AG20443 (cell line): ENCODE measurements around the gene DPP8.
"Not testable (repeated sequence)": the region's sequence is repeated elsewhere in the genome, so short reads cannot be mapped to it uniquely, and the experiment has no call there.

Experiments
- DNase-seq: peaks from one replicate; pipeline ENCODE4 v3.0.0; 2012; ENCODE audit warnings: low spot score, mixed read lengths

Gene DPP8

GRCh38 chr15:65524226-65524625 lies 6.7 kb upstream of the DPP8 start:
- DNase-seq, result no peak

DNA sequence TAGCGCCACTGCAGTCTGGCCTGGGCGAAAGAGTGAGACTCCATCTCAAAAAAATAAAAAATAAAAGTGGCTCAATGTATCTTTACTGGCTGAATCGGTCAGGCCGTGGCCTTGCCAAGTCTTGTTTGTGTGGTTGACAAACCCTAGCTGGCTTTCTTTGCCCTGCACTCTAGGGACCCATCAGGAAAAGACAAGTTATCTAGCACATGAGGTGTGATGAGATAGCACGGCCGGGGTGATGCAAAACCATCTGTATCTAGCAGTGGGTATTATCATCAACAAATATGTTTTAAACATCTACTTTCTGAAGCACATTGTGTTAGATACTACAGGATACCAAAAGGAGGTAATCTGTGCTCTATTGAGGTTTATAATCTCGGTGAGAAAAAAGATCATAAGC lies 3.9 kb upstream of the DPP8 start:
- no peak for DNase-seq

- DNase-seq, result no peak
Observed at GRCh38 chr15:65518633-65519285, 1.3 kb upstream of the DPP8 start.

DNA sequence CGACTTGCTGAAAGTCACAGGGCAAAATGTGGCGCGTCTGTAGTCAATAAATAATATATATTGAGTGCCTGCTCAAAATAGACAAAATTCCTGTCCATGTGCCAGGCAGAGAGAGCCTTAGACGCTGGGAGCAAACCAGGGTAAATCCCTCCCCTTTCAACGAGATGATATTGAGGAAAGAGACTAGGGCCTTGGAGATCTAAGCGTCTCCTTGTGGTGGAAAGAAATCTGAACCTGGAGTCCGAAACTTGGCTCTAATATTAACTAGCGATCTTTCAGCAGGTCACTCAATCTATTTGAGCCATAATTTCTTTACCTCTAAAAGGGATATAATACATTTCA lies 348 bp upstream of the DPP8 start:
- DNase-seq, result peak; percentile 13

DNA sequence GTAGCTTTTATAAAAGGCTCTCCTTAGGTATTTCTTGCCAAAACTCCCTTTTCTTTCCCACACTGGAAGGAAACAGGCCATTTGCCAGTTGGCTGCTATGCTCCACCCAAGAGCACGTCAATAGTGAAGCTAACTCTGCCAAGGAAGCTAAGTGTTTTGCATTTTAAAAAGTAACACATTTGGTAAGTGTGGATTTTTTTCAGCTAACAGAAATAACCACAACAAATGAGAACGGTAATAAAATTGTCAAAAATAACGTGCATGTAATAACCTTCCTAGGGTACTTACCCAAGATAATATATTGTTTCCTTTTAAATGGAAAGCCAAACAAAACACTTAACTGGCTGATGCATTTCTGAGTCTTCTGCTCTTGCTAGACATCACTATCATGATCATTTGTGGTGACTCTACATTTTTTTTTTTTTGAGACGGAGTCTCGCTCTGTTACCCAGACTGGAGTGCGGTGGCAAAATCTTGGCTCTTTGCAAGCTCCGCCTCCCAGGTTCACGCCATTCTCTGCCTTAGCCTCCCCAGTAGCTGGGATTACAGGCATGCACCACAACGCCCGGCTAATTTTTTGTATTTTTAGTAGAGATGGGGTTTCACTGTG lies 4.6 kb downstream of the DPP8 start:
- peak; percentile 79 for DNase-seq

GRCh38 chr15:65512189-65512588 lies 5.3 kb downstream of the DPP8 start:
- no peak for DNase-seq

DNA sequence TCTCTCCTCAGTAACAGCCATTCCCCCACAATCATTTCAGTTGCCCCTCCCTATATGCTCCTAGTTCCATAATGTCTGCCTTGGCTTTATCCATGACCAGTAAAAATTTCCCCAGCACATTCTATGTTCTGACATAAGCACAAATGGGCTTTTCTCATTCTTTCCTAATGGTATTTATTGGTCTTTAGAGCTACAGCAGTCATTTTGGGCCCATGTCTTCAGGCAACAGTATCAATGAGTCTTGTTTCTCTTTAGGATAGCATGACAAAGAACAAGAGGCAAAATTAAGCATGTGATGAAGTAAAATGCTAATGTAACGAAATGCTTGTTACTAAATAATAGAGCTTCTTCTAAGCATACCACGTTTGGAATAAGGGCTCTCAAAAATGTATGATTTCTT lies 8.2 kb downstream of the DPP8 start:
- no peak for DNase-seq

DNA sequence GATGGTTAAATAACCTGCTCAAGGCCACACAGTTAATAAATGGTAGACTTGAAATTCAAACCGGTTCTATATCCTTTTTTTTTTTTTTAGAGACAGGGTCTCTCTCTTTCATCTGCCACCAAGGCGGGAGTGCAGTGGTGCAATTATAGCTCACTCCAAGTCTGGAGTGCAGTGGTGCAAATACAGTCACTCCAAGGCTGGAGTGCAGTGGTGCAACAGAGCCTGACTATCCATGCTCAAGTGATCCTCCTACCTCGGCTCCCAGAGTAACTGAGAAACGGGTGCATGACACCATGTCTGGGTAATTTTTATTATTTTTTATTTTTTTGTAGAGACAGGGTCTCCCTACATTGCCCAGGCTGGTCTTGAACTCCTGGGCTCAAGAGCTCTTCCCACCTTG lies 23.4 kb downstream of the DPP8 start:
- DNase-seq, result no peak

DNA sequence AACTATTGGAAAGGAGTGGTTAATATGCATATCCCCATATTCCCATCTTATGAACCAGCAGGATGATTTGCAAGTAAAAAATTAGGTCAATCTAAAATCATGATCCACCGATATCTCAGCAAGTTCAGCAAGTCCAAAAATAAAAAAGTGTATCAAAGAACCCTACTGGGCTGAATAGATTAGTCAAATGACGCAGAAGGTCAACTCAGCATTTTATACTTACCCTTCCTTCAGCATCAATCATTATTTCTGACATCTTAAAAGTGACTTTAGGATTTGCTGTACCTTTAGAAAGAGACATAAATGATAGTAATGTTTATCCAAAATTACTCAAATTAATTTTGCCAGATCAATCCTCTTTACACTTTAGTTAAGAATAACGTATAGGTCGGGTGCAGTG lies 32.6 kb downstream of the DPP8 start:
- DNase-seq, result no peak

DNA sequence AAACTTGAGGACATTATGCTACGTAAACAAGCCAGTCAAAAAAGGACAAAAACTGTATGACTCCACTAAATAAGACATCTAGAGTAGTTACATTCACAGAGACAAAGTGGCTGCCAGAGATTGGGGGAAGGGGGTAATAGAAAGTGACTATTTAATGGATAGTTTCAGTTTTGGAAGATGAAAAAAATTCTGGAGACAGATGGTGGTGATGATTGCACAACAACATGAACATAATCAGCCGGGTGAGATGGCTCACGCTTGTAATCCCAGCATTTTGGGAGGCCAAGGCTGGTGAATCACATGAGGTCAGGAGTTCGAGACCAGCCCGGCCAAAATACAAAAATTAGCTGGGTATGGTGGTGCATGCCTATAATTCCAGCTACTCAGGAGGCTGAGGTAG lies 40.6 kb downstream of the DPP8 start:
- DNase-seq, result peak; percentile 36

DNA sequence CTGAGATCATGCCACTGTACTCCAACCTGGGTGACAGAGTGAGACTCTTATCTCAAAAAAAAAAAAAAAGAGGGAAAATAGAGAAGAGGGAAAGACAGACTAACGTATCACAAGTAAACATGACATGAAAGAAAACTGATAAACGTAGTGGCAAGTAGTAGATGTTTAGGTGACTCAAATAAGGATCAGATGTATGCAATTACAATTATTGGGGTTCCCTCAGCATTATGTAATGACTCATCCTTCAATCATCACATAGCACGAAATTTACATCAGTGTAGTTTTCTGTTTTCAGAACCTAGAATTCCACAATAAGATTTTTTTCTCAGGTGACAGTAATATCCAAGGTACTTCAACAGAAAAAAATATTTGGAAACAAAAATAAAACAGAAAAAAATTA lies 46.6 kb downstream of the DPP8 start:
- no peak for DNase-seq

GRCh38 chr15:65468229-65468909 lies 49.1 kb downstream of the DPP8 start:
- no peak for DNase-seq

- DNase-seq, result no peak
Observed at GRCh38 chr15:65466901-65467300, 50.6 kb downstream of the DPP8 start.

- DNase-seq, result not testable (repeated sequence)
Observed at GRCh38 chr15:65463096-65463495, 54.4 kb downstream of the DPP8 start.

DNA sequence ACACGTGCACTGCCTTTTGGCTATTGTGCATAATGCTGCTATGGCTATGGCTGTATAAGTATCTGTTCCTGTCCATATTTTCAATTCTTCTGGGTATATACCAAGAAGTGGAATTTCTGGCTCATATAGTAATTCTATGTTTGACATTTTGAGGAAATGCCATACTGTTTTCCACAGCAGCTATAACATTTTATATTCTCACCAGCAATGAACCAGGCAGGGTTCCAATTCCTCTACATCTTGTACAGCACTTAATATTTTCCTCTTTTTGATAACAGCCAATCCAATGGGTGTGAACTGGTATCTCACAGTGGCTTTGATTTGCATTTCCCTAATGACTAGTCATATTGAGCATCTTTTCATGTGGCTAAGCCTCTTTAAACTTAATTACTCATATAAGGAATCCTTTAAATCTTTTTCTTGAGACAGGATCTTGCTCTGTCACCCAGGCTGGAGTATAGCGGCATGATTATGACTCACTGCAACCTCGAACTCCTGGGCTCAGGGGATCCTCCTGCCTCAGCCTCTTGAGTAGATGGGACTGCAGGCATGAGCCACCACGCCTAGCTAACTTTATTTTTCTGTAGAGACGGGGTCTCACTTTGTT lies 56.6 kb downstream of the DPP8 start:
- DNase-seq, result no peak

DNA sequence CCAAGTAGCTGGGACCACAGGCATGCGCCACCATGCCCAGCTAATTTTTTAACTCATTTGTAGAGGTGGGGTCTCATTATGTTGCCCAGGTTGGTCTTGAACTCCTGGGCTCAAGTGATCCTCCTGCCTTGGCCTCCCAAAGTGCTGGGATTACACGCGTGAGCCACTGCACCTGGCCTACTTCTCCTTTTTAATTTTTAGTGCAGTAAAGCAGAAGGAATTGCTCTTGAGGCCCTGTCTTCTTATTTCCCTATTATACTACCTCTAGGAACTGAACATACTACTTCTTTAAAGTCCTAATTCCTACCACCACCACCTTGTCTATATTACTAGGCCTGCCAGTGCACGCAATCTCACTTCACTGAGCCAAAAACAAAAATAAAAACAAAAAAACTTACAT lies 62.2 kb downstream of the DPP8 start:
- not testable (repeated sequence) for DNase-seq

GRCh38 chr15:65451989-65452388 lies 65.5 kb downstream of the DPP8 start:
- no peak for DNase-seq

DNA sequence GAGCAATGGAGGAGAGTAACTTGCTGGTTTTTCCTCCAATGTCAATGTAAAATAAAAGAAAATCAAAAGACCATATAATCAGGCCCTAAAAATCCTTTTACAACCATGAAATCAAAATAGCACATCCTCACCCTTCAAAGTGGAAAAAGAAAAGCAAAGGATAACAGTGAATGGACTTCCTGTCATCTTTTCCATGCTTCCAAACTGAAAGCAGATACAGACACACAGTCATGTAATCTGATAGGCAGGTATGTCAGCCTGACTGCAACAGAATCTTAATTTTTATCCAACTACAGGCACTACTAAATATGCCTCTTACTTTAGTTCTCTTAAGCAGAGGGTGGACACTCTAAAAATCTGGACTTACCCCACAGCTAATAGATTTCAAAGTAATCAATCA lies 66.9 kb downstream of the DPP8 start:
- no peak for DNase-seq

DNA sequence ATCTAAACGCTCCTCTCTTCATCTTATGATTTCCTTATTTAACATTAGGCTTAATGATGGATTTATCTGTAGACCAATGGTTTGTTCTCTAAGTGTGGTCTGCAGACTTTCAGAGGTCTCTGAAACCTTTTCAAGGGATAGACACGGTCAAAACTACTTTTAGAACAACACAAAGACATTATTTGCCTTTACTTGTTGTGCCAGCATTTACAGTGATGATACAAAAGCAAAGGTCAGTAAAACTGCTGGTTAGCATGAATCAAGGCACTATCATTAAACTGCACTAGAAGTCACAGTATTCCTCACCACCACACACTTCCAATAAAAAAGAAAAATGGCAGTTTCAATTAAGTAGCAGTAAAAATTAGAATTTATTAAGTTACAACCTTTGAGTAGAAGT lies 70.3 kb downstream of the DPP8 start:
- DNase-seq, result no peak

- DNase-seq, result no peak
Observed at GRCh38 chr15:65434201-65434600, 83.3 kb downstream of the DPP8 start.

DNA sequence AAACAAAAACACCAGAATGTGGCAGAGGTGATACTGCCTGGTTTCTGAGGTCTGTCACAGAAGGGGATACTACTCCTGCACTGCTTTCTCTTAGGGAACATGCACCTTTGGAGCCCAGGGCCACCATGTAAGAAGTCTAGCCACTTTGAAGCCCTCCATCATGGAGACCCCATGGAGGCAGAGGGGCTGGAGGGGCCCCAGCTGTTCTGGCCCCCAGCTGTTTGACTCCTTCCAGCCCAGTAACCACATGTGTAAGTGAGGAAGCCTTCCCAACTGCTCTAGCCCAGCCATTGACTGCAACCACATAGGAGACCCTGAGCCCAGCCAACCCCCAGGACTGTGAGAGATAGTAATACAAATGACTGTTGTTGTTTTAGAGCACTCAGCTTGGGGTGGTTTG lies 85.8 kb downstream of the DPP8 start:
- DNase-seq, result no peak

GRCh38 chr15:65426216-65426853 lies 91.2 kb downstream of the DPP8 start:
- no peak for DNase-seq

- no peak for DNase-seq
Observed at GRCh38 chr15:65424683-65425082, 92.8 kb downstream of the DPP8 start.
